Smooth muscle cell (in vitro differentiated cells): ENCODE measurements around the gene KLHL20. TPM values are rescaled to one million over a fixed set of nuclear protein-coding genes. Genes with fewer than 3 reads are reported as not detected.

Experiments used
- DNase-seq: peaks from one replicate; lab custom pipeline; 2025; ENCODE audit not compliant: unreplicated experiment; lab: John Stamatoyannopoulos, UW
- H2AFZ ChIP-seq: fragments of 200-600 bp; sonication (generic); 2 replicates; pipeline ENCODE4 v1.6.0; 2016; ENCODE audit warnings: antibody characterized with exemption, low read depth, mild to moderate bottlenecking
- H3F3A ChIP-seq: fragments of 200-600 bp; sonication (generic); 2 replicates; pipeline ENCODE4 v1.6.0; 2017; ENCODE audit warnings: antibody characterized with exemption, low read depth
- H3K27ac ChIP-seq: fragments of 200-600 bp; sonication (generic); 2 replicates; pipeline ENCODE4 v1.5.1; 2016; ENCODE audit warnings: low read depth, mild to moderate bottlenecking
- H3K27me3 ChIP-seq: fragments of 200-600 bp; sonication (generic); 2 replicates; pipeline ENCODE4 v1.6.1; 2016; ENCODE audit warnings: low read depth, mild to moderate bottlenecking
- H3K36me3 ChIP-seq: fragments of 200-600 bp; sonication (generic); 2 replicates; pipeline ENCODE4 v1.5.1; 2016; ENCODE audit warnings: low read depth
- H3K4me1 ChIP-seq: fragments of 200-600 bp; sonication (generic); 2 replicates; pipeline ENCODE4 v1.5.1; 2016; ENCODE audit warnings: low read depth
- H3K4me2 ChIP-seq: fragments of 200-600 bp; sonication (generic); 2 replicates; pipeline ENCODE4 v1.6.0; 2016; ENCODE audit warnings: mild to moderate bottlenecking
- H3K4me3 ChIP-seq: fragments of 200-600 bp; sonication (generic); 2 replicates; pipeline ENCODE4 v1.5.1; 2016; ENCODE audit warnings: mild to moderate bottlenecking
- H3K79me2 ChIP-seq: fragments of 200-600 bp; sonication (generic); 2 replicates; pipeline ENCODE4 v1.6.0; 2016; ENCODE audit warnings: low read depth, mild to moderate bottlenecking
- H3K9ac ChIP-seq: fragments of 200-600 bp; sonication (generic); 2 replicates; pipeline ENCODE4 v1.6.0; 2016; ENCODE audit warnings: low read depth
- H3K9me3 ChIP-seq: fragments of 200-600 bp; sonication (generic); replicated peaks from 2 replicates; pipeline ENCODE4 v1.5.1; 2016; ENCODE audit warnings: low read depth
- H4K20me1 ChIP-seq: fragments of 200-600 bp; sonication (generic); 2 replicates; pipeline ENCODE4 v1.6.0; 2016; ENCODE audit warnings: low read depth
- WGBS: methylation state at CpG from one replicate; pipeline ENCODE4 v1.1.7; 2016; ENCODE audit warnings: low lambda C conversion rate; 5-methylcytosine and 5-hydroxymethylcytosine counted together
- polyA plus RNA-seq: library from polyadenylated mRNA; unstranded; fragments of >200 nt; fragmentation: Nextera tagmentation; extraction: Ambion mirVana; gene quantifications from 2 replicates; pipeline ENCODE4 v1.2.1, GENCODE V29; 2016
- total RNA-seq: library from RNA; depleted of rRNA; stranded (reverse); fragments of >200 nt; gene quantifications from 2 replicates; pipeline ENCODE4 v1.2.3, GENCODE V29; 2014
- TF ChIP-seq, protein P1 (sequence below): fragments of 200-600 bp; sonication (generic); IDR thresholded peaks from 2 replicates; pipeline ENCODE4 v1.5.1; 2017; ENCODE audit warnings: borderline replicate concordance, mild to moderate bottlenecking, antibody characterized with exemption; ENCODE audit not compliant: insufficient read depth, poor library complexity, severe bottlenecking

The KLHL20 gene
- total and polyA plus RNA-seq, 2 experiments from 2014 or later: 25.6 to 49.7 TPM

DNA sequence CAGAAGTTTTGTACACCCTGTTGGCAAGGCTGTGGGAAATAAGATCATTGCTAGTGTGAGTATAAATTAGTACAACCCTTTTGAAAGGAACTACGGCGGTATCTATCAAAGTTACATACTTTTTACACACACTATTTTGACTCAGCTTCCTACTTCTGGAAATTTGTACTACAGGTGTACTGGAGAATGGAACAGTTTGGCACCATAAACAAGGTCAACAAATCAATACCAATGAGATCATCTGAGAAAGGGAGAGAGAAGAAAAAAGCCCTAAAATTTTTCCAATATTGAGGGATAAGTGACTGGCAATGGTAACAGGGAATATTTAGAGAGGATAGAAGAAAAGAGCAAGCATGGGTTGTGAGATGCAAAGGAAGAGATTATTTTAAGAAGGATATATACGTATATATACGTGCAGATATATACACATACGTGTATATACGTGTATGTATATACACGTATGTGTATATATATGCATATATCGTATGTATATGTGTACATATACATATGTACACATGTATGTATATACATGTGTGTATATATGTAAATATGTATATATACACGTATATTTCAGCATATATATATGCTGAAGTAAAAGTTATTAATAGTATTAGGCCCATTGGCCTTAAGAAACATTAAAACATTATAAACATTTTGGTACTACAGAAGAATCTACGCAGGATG lies 27.6 kb downstream of the KLHL20 start:
- Histone ChIP-seq H3K4me1 (no peaks in the 10 kb centered on the region), H3F3A (no peaks in the 10 kb centered on the region), H3K9me3 (no peaks in the 10 kb centered on the region), H2AFZ (no peak overlapping the region), H3K4me3 (no peak overlapping the region), H3K79me2 (peaks cover 58% of the 10 kb centered on the region), H3K36me3 (no peaks in the 10 kb centered on the region), H4K20me1 (peaks cover 83% of the 10 kb centered on the region), H3K27ac (no peak overlapping the region), H3K9ac (no peak overlapping the region), H3K4me2 (no peak overlapping the region), H3K27me3 (no peaks in the 10 kb centered on the region)
- TF ChIP-seq, protein P1, sequence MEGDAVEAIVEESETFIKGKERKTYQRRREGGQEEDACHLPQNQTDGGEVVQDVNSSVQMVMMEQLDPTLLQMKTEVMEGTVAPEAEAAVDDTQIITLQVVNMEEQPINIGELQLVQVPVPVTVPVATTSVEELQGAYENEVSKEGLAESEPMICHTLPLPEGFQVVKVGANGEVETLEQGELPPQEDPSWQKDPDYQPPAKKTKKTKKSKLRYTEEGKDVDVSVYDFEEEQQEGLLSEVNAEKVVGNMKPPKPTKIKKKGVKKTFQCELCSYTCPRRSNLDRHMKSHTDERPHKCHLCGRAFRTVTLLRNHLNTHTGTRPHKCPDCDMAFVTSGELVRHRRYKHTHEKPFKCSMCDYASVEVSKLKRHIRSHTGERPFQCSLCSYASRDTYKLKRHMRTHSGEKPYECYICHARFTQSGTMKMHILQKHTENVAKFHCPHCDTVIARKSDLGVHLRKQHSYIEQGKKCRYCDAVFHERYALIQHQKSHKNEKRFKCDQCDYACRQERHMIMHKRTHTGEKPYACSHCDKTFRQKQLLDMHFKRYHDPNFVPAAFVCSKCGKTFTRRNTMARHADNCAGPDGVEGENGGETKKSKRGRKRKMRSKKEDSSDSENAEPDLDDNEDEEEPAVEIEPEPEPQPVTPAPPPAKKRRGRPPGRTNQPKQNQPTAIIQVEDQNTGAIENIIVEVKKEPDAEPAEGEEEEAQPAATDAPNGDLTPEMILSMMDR: no peak
- no peak for DNase-seq
- 96% methylated on average over 10 of the region's 10 CpGs for WGBS

DNA sequence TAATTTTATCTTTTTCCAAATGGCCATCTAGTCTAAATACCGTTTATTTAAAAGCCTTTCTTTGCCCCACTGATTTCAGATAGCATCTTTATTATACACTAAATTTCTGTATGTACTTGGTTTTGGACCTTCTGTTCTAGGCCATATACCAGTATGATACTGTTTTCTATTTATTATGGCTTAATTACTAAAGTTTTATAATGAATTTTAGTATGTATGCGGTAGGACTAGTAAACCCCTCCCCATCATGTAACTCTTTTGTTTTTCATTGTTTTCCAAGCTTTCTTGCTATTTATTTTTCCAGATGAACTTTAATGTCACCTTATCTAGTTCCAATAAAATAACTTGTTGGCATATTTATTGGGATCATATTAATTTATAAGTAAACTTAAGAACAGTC lies 29.9 kb downstream of the KLHL20 start:
- Histone ChIP-seq H3K79me2 (peaks cover 40% of the 10 kb centered on the region), H3K27me3 (no peaks in the 10 kb centered on the region), H4K20me1 (peaks cover 65% of the 10 kb centered on the region), H3K4me1 (no peaks in the 10 kb centered on the region), H2AFZ (no peak overlapping the region), H3K27ac (no peak overlapping the region), H3F3A (no peaks in the 10 kb centered on the region), H3K9ac (no peak overlapping the region), H3K36me3 (no peaks in the 10 kb centered on the region), H3K9me3 (no peaks in the 10 kb centered on the region), H3K4me3 (no peak overlapping the region), H3K4me2 (no peak overlapping the region)
- WGBS: 92% methylated on average over 2 of the region's 2 CpGs
- DNase-seq: no peak
- TF ChIP-seq, protein P1: no peak

DNA sequence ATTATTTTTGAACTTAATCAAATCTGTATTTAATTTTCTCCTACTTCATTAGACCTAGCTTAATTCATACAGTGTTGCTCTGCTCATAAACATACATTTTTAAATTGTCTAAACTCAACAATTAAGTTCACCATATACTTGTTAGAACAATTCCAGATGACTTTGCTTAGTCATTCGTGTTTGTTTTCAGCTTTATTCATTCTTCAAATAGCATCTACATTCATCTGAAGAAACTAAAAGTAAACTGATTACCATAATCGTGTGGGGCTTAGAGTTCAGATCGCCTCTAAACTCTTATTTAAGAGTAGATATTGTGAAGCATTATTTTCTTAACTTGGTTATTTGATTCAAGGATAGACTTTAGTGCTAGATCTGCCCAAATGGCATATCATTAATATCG lies 34.4 kb downstream of the KLHL20 start:
- no peak overlapping the region for H3K9ac ChIP-seq
- H3F3A ChIP-seq: no peaks in the 10 kb centered on the region
- peaks cover 24% of the 10 kb centered on the region for H3K79me2 ChIP-seq
- WGBS: 97% methylated on average over 4 of the region's 4 CpGs
- no peaks in the 10 kb centered on the region for H3K27me3 ChIP-seq
- H3K36me3 ChIP-seq: no peaks in the 10 kb centered on the region
- TF ChIP-seq, protein P1: no peak
- H2AFZ ChIP-seq: no peak overlapping the region
- H4K20me1 ChIP-seq: peaks cover 35% of the 10 kb centered on the region
- H3K4me2 ChIP-seq: no peak overlapping the region
- DNase-seq: no peak
- no peak overlapping the region for H3K27ac ChIP-seq
- H3K4me3 ChIP-seq: no peak overlapping the region
- no peaks in the 10 kb centered on the region for H3K4me1 ChIP-seq
- H3K9me3 ChIP-seq: no peaks in the 10 kb centered on the region

DNA sequence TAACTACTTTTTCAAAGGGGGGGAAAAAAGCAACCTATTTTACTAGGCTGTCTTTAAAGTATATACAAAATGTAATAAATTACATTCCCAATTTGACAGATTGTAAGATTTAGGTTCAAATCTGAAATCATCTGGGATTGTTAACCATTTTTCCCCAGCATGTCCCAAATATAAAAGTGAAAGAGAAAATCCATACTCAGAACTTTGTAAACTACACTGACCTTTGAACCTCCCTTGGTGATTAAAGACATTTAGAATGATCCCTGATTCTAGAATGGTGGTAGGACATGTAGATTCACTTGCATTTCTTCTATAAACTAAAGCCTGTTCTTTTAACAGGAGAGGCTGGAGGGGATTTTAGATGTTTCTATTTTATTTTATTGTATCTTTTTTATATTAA lies 39.0 kb downstream of the KLHL20 start:
- H3K27ac ChIP-seq: no peak overlapping the region
- no peaks in the 10 kb centered on the region for H4K20me1 ChIP-seq
- H3K36me3 ChIP-seq: peaks cover 31% of the 10 kb centered on the region
- no peaks in the 10 kb centered on the region for H3K9me3 ChIP-seq
- H3F3A ChIP-seq: no peaks in the 10 kb centered on the region
- no peak overlapping the region for H3K4me3 ChIP-seq
- no peak overlapping the region for H3K4me2 ChIP-seq
- peaks cover 6% of the 10 kb centered on the region for H3K79me2 ChIP-seq
- H3K4me1 ChIP-seq: no peaks in the 10 kb centered on the region
- TF ChIP-seq, protein P1: no peak
- H2AFZ ChIP-seq: no peak overlapping the region
- H3K9ac ChIP-seq: no peak overlapping the region
- no peak for DNase-seq
- no peaks in the 10 kb centered on the region for H3K27me3 ChIP-seq
